GM10248 (cell line): ENCODE data around the gene HEXD.

Experiments used
- CTCF ChIA-PET: fragments of 300-600 bp; sonication (Branson Sonifier 250); formaldehyde crosslinking; extraction: SDS; loops from one replicate; lab custom pipeline; 2021; ENCODE audit warnings: antibody characterized with exemption; lab: Yijun Ruan, JAX
- POLR2A ChIA-PET: fragments of 350-650 bp; sonication (Branson Sonifier 250); formaldehyde crosslinking; extraction: SDS; loops from one replicate; lab custom pipeline; 2020; ENCODE audit warnings: antibody characterized with exemption; lab: Yijun Ruan, JAX
- DNase-seq: peaks from one replicate; pipeline ENCODE4 v3.0.0; 2012; ENCODE audit errors: extremely low spot score
- TF ChIP-seq, protein P1 (sequence below): IDR thresholded peaks from 2 replicates; pipeline ENCODE4 v1.5.1; 2012; ENCODE audit warnings: mild to moderate bottlenecking, low read depth; ENCODE audit errors: extremely low read depth, missing control alignments, control extremely low read depth

Gene HEXD

DNA sequence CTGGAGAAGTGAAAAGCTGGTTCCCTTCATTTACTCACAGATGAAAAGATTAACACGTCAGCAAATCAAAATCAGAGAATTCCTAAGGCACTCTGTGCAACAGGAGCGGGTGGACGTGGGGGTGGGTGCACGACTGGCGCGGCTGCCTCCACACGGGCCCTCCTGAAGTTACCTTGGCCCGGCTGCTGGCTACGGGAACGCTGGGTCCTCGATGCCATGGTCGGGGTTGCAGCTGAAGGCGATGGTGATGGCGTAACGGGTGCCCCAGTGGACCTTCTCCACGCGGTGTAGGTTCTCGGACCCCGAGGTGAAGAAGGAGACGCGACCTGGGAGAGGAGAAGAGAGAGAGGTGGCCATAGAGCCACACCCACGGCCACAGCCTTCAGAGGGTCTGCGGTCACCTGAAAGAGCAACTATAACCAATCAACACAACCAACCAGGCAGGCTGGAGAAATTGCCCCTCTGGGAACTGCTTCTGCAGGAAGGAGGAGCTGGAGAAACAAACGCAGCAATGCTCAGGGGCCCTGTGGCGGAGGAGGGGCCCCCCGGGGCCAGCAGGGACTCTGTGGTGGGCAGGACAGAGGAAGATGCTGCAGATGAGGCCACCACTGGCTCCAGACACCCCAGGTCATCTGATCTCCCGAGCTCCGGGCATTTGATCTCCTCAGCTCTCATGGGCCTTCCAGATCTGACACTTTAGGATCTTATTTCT lies 25.8 kb upstream of the HEXD start:
- TF ChIP-seq, protein P1, sequence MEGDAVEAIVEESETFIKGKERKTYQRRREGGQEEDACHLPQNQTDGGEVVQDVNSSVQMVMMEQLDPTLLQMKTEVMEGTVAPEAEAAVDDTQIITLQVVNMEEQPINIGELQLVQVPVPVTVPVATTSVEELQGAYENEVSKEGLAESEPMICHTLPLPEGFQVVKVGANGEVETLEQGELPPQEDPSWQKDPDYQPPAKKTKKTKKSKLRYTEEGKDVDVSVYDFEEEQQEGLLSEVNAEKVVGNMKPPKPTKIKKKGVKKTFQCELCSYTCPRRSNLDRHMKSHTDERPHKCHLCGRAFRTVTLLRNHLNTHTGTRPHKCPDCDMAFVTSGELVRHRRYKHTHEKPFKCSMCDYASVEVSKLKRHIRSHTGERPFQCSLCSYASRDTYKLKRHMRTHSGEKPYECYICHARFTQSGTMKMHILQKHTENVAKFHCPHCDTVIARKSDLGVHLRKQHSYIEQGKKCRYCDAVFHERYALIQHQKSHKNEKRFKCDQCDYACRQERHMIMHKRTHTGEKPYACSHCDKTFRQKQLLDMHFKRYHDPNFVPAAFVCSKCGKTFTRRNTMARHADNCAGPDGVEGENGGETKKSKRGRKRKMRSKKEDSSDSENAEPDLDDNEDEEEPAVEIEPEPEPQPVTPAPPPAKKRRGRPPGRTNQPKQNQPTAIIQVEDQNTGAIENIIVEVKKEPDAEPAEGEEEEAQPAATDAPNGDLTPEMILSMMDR = no peak

DNA sequence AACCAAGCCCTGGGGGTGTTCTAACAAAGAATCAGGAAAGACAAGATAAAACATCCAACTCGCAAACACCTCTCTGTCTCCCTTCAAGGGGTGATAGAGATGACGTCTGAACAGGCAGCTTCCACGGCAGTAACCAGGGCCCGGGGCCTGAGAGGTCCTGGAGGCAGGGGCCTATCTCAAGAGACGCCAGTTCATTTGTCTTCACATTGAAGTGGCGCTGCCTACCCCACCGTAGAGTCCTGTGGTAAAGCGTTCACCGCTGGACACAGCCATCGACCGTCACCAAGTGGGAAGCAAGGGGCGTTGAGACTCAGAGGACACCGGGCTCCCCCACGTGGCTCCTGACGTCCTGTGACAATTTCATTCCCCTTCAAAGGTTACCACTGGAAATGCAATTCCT lies 25.2 kb upstream of the HEXD start:
- ChIA-PET POLR2A (no interaction called here), CTCF (interaction anchor here (1.0 to 1.4 kb wide), 2 partner anchors 29 to 40 kb away, joined by 3 to 4 read pairs; no protein-coding TSS in a partner anchor)
- no peak for DNase-seq
- TF ChIP-seq, protein P1 = no peak

More for the DNA sequence above, 25.8 kb upstream of the HEXD start:
- POLR2A ChIA-PET = no interaction called here
- CTCF ChIA-PET = interaction anchor here (1.4 kb wide), 1 partner anchor 40 kb away, joined by 3 read pairs; no protein-coding TSS in a partner anchor
- DNase-seq = no peak

DNA sequence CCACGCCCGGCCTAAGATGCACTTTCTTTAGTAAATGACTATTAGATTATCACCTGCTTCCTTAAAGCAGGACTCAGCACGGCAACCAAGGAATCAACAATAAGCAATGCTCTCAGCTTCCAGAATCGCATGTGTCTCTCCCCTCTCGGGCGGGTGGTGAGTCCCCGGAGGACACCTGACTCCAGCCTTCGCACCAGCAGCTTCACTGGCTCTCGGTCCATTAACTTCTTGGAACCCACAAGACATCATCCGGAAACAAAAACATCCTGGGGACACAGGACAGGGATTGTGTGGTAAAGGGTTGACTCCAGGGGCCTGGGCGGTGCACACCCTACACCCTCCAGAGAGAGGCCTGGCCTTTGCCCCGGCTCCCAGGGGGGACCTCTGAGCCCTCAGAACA lies 23.9 kb upstream of the HEXD start:
- no peak for DNase-seq
- ChIA-PET CTCF (interaction anchor here (1.0 to 2.0 kb wide), 2 partner anchors 22 to 42 kb away, joined by 3 to 4 read pairs; no protein-coding TSS in a partner anchor), POLR2A (no interaction called here)
- TF ChIP-seq, protein P1 = no peak

DNA sequence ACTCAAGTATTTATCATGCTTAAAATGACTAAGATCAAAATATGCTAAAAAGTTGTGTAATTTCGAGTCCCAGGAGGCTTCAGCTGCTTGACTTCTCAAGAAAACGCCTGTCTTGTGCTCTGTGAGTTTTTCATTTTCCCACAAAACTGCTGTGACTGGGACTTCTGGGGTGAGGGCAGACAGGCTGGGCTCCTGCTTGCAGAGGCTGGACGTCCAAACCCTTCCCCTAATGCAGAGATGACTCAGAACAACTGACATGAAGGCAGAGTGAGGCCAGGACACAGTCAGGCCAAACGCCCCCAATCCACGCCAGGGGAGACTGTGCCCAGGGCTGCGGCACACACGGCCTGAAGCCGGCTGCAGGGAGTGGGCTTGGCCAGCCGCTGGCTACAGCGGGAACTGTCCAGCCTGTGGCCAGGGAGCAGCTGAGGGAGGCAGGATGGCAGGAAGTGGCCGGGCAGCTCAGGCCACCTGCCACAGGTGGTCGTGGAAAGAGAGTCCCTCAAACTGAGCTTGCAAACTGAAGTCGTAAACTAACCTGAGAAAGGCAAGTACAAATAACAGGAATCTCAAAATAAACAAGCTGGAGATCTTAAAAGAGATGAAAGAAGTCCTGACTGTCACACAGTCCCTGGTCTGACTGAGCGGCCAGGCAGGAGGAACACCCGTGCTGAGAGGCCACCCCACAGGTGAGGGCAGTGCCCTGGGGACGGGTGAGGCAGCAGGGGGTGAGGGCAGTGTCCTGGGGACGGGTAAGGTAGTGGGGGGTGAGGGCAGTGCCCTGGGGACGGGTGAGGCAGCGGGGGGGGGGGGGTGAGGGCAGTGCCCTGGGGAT lies 21.3 kb upstream of the HEXD start:
- DNase-seq = no peak
- ChIA-PET CTCF (no interaction called here), POLR2A (no interaction called here)
- TF ChIP-seq, protein P1 = no peak

DNA sequence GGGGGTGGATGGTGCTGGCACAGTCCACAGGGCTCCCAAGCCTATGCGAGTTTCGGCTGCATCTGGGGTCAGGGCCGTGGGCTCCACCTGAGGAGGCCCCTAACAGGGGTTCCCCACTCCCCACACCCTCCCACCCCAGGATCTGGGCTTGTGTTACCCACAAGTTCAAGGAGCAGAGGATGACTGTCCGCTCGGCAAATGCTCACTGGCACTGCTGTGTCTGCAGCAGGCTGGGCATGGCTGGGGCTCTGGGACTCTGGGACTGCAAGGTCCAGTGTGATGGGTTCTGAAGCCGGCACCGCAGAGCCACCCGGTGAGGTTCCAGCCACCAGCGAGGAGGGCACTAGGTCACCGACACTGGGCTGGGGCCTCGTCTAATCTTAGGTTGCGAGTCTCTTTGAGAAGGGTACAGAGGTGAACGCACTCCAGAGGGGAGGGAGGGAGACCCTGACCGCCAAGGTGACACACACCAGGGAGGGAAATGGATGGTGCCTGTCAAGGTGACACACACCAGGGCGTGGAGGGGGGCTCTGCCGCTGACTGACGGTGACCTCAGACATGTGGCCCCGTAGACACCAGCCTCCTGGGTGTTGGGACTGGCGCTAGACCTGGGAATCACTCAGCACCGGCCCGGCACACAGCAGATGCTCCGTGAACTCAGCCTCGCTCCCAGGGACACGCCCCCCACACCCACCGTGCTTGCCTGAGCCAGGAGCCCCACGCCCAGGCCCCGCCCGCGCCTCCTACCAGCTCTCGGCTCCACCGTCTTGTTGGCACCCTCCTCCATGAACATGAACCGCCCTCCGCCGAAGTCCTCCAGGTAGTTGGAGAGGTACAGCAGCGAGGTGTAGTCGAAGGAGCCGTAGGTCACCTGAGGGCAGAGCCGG lies 20.5 kb upstream of the HEXD start:
- no peak for DNase-seq
- ChIA-PET POLR2A (no interaction called here), CTCF (no interaction called here)
- TF ChIP-seq, protein P1 = no peak

DNA sequence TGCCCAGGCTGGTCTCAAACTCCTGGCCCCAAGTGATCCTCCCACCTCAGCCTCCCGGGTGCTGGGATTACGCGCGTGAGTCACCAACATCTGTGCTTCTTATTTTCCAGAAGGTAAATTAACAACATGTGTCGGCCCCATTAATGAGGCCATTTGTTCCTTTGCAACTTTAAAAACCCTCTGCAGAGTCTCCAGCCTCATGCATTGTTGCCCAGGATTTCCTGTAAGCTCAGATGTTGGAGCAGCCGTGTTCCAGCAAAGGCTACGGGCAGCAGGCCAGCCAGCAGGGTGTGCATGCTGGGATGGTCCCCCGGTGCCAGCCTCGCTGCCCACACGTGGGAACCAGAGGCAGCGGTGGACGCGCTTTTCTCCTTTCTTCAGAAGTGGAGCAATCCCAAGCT lies 19.1 kb upstream of the HEXD start:
- TF ChIP-seq, protein P1 = no peak
- ChIA-PET POLR2A (no interaction called here), CTCF (interaction anchor here (1.0 to 1.5 kb wide), 2 partner anchors 20 to 46 kb away, joined by 4 to 5 read pairs; no protein-coding TSS in a partner anchor)
- DNase-seq = no peak
